Activated CD4-positive, alpha-beta T cell treated with anti-CD3 and anti-CD28 coated beads for 36 hours (primary cell): Measurements from ENCODE around the gene UQCRC2. TPM values are rescaled to one million over a fixed set of nuclear protein-coding genes. Genes with fewer than 3 reads are reported as not detected.
"Not testable (repeated sequence)": the region's sequence is repeated elsewhere in the genome, so short reads cannot be mapped to it uniquely, and the experiment has no call there.

Experiments
- ATAC-seq: fragments of 200-7000 bp; cut with Tn5 transposase; one replicate; pipeline ENCODE4 v1.10.0; 2021; ENCODE audit warnings: mild to moderate bottlenecking, moderate library complexity
- CTCF ChIA-PET: fragments of 350-600 bp; sonication (Branson Sonifier 250); formaldehyde crosslinking; loops from one replicate; lab custom pipeline; 2021; ENCODE audit warnings: antibody characterized with exemption; lab: Charles Lee
- POLR2A ChIA-PET: fragments of 350-600 bp; sonication (Branson Sonifier 250); formaldehyde crosslinking; loops from one replicate; lab custom pipeline; 2021; ENCODE audit warnings: antibody characterized with exemption, inconsistent platforms; lab: Charles Lee
- DNase-seq: peaks from one replicate; pipeline ENCODE4 v3.0.0-alpha.2; 2020
- H3K27ac Mint-ChIP-seq: one replicate; pipeline ENCODE4 v1.8.0; 2021; ENCODE audit warnings: mixed read lengths
- H3K27me3 Mint-ChIP-seq: one replicate; pipeline ENCODE4 v1.8.0; 2021; ENCODE audit warnings: mixed read lengths
- H3K36me3 Mint-ChIP-seq: one replicate; pipeline ENCODE4 v1.8.0; 2021; ENCODE audit warnings: low read depth, mixed read lengths
- H3K4me1 Mint-ChIP-seq: one replicate; pipeline ENCODE4 v1.8.0; 2021; ENCODE audit warnings: mixed read lengths
- H3K4me3 Mint-ChIP-seq: one replicate; pipeline ENCODE4 v1.8.0; 2021; ENCODE audit warnings: mild to moderate bottlenecking, moderate library complexity, mixed read lengths
- H3K9me3 Mint-ChIP-seq: one replicate; pipeline ENCODE4 v1.8.0; 2021; ENCODE audit warnings: low read depth, mixed read lengths
- intact Hi-C, 2 experiments: fragments of 100-400 bp; cut with DNase I in 1 of 2; cut with micrococcal nuclease in 1 of 2; formaldehyde crosslinking; loops; one replicate each; pipeline versions ENCODE4 v1.14.2 to v1.15.1; 2022 to 2024; cut with DNase I, micrococcal nuclease
- total RNA-seq, 2 experiments: library from RNA; stranded (reverse); gene quantifications; one replicate each; pipeline ENCODE4 v1.2.3, GENCODE V29; 2021

Gene UQCRC2
- total RNA-seq, 2 experiments from 2014 or later: 321 to 367 TPM

GRCh38 chr16:22008215-22009059 lies 55.3 kb downstream of the UQCRC2 start:
- H3K36me3 Mint-ChIP-seq: peaks cover 5% of the 10 kb centered on the region
- H3K9me3 Mint-ChIP-seq: no peaks in the 10 kb centered on the region
- H3K4me1 Mint-ChIP-seq: peaks cover 50% of the 10 kb centered on the region
- ChIA-PET POLR2A (interaction anchor here (0.6 to 0.7 kb wide), 2 partner anchors 49 to 292 kb away, joined by 3 to 5 read pairs; no protein-coding TSS in a partner anchor), CTCF (interaction anchor here (0.8 to 16.9 kb wide), 9 partner anchors 8 to 183 kb away, joined by 3 to 326 read pairs (median 7); partner anchors contain the start of genes PDZD9 and VWA3A)
- H3K27ac Mint-ChIP-seq: peak overlapping the region; percentile 61
- peak; percentile 52 for DNase-seq
- peak; percentile 33 for ATAC-seq
- no peaks in the 10 kb centered on the region for H3K27me3 Mint-ChIP-seq
- H3K4me3 Mint-ChIP-seq: peak overlapping the region; percentile 84
- intact Hi-C loops: loop anchor here (1.0 to 2.0 kb wide), 5 partner anchors 56 to 410 kb away; partner anchors contain the start of genes POLR3E (in 2 of the 2), METTL9 (in 1 of the 2) and UQCRC2 (in 1 of the 2)

- ChIA-PET CTCF (interaction anchor here (3.0 to 16.9 kb wide), 2 partner anchors 10 to 67 kb away, joined by 18 to 326 read pairs; partner anchors contain the start of gene PDZD9), POLR2A (interaction anchor here (0.5 kb wide), 1 partner anchor 48 kb away, joined by 4 read pairs; no protein-coding TSS in a partner anchor)
- H3K27ac Mint-ChIP-seq: no peak overlapping the region
- H3K4me1 Mint-ChIP-seq: peaks cover 65% of the 10 kb centered on the region
- ATAC-seq (no peak), DNase-seq (no peak)
- no peak overlapping the region for H3K4me3 Mint-ChIP-seq
- intact Hi-C loops: no loop called here
- H3K9me3 Mint-ChIP-seq: no peaks in the 10 kb centered on the region
- H3K36me3 Mint-ChIP-seq: peaks cover 6% of the 10 kb centered on the region
- no peaks in the 10 kb centered on the region for H3K27me3 Mint-ChIP-seq
Observed at GRCh38 chr16:22010902-22011301, 57.7 kb downstream of the UQCRC2 start.

DNA sequence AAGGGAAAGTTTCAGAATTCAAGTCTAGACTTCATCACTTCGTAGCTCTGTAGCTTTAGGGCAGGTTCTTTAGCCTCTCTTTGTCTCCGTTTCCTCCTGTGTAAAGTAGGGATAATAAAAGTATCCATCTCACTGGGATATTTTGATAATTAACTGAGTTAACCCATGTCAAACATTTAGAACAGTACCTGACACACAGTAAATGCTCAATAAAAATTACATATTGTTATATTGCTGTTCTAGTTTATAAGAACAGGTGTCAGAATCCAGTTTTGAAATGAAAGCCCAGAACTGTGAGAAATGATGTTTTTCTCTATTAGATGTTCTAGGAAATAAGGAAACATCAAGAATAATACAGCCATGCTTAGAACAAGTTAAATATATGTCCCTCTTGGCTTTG lies 59.1 kb downstream of the UQCRC2 start:
- Mint-ChIP-seq H3K4me1 (peaks cover 70% of the 10 kb centered on the region), H3K36me3 (peaks cover 6% of the 10 kb centered on the region), H3K9me3 (no peaks in the 10 kb centered on the region), H3K27me3 (no peaks in the 10 kb centered on the region), H3K4me3 (no peak overlapping the region), H3K27ac (no peak overlapping the region)
- POLR2A ChIA-PET: no interaction called here
- ATAC-seq (no peak), DNase-seq (no peak)
- CTCF ChIA-PET: interaction anchor here (1.0 to 16.9 kb wide), 6 partner anchors 11 to 177 kb away, joined by 3 to 326 read pairs (median 4); no protein-coding TSS in a partner anchor
- intact Hi-C loops: no loop called here

DNA sequence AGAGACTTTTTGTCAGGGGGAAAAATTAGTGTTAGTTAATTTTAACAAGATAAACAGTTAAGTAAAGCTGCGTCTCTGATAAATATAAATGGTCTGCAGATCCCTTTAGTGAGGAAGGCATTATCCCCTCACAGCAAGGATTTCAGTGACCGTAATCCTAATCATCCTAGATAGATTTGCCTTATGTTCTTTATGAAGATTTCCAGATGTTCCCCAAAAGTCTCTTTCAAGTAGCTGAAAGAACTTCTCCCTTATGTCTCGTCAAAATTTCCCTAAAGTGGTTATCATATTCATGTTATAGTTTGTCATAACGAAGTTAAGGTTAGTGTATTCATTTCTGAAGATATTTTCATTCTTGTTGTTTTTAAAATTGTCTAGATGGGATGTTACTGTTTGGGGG lies 60.3 kb downstream of the UQCRC2 start:
- POLR2A ChIA-PET: interaction anchor here (0.6 kb wide), 1 partner anchor 178 kb away, joined by 4 read pairs; no protein-coding TSS in a partner anchor
- DNase-seq: no peak
- CTCF ChIA-PET: interaction anchor here (0.7 to 16.9 kb wide), 8 partner anchors 10 to 86 kb away, joined by 3 to 326 read pairs (median 4); no protein-coding TSS in a partner anchor
- no peak overlapping the region for H3K27ac Mint-ChIP-seq
- H3K4me3 Mint-ChIP-seq: no peak overlapping the region
- peaks cover 75% of the 10 kb centered on the region for H3K4me1 Mint-ChIP-seq
- no peaks in the 10 kb centered on the region for H3K27me3 Mint-ChIP-seq
- intact Hi-C loops: no loop called here
- no peak for ATAC-seq
- no peaks in the 10 kb centered on the region for H3K9me3 Mint-ChIP-seq
- peaks cover 6% of the 10 kb centered on the region for H3K36me3 Mint-ChIP-seq

GRCh38 chr16:22014271-22014873 lies 61.2 kb downstream of the UQCRC2 start:
- no peak overlapping the region for H3K4me3 Mint-ChIP-seq
- ChIA-PET POLR2A (no interaction called here), CTCF (interaction anchor here (0.7 to 3.5 kb wide), 3 partner anchors 58 to 70 kb away, joined by 3 to 22 read pairs (median 3); no protein-coding TSS in a partner anchor)
- peaks cover 77% of the 10 kb centered on the region for H3K4me1 Mint-ChIP-seq
- no peak for ATAC-seq
- no peak for DNase-seq
- no peak overlapping the region for H3K27ac Mint-ChIP-seq
- intact Hi-C loops: no loop called here
- no peaks in the 10 kb centered on the region for H3K9me3 Mint-ChIP-seq
- no peaks in the 10 kb centered on the region for H3K27me3 Mint-ChIP-seq
- H3K36me3 Mint-ChIP-seq: peaks cover 6% of the 10 kb centered on the region

GRCh38 chr16:22016927-22017326 lies 63.8 kb downstream of the UQCRC2 start:
- DNase-seq: no peak
- Mint-ChIP-seq H3K4me3 (no peak overlapping the region), H3K27ac (no peak overlapping the region), H3K9me3 (no peaks in the 10 kb centered on the region), H3K36me3 (peaks cover 1% of the 10 kb centered on the region), H3K4me1 (peaks cover 66% of the 10 kb centered on the region), H3K27me3 (no peaks in the 10 kb centered on the region)
- intact Hi-C loops: no loop called here
- POLR2A ChIA-PET: no interaction called here
- CTCF ChIA-PET: interaction anchor here (0.8 to 3.5 kb wide), 5 partner anchors 9 to 60 kb away, joined by 3 to 22 read pairs (median 4); no protein-coding TSS in a partner anchor
- no peak for ATAC-seq

DNA sequence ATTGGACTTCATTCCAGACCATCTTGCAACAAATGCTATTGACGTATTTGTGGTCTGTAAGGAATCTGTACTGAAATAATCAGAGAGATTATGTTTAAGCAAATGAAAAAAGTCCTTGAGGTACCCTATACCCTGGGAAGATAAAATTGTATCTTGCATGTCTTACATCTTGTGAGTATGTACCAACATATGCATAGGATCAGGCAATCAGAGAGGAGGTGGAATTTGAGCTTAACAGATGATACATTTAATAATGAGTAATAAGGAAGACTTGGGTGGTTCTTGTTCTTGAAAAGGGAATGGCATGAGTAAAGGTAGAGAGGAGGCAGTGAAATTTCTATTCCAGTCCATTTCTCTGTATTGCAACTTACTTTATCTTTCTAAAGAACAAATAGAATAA lies 65.4 kb downstream of the UQCRC2 start:
- POLR2A ChIA-PET: no interaction called here
- Mint-ChIP-seq H3K36me3 (peaks cover 1% of the 10 kb centered on the region), H3K9me3 (no peaks in the 10 kb centered on the region), H3K27me3 (no peaks in the 10 kb centered on the region), H3K4me3 (no peak overlapping the region), H3K27ac (no peak overlapping the region), H3K4me1 (peaks cover 52% of the 10 kb centered on the region)
- CTCF ChIA-PET: no interaction called here
- ATAC-seq: no peak
- DNase-seq: no peak
- intact Hi-C loops: no loop called here

- ChIA-PET POLR2A (no interaction called here), CTCF (interaction anchor here (1.3 kb wide), 1 partner anchor 56 kb away, joined by 7 read pairs; no protein-coding TSS in a partner anchor)
- DNase-seq (no peak), ATAC-seq (no peak)
- intact Hi-C loops: no loop called here
- Mint-ChIP-seq H3K9me3 (no peaks in the 10 kb centered on the region), H3K36me3 (no peaks in the 10 kb centered on the region), H3K27me3 (no peaks in the 10 kb centered on the region), H3K27ac (no peak overlapping the region), H3K4me1 (peaks cover 35% of the 10 kb centered on the region), H3K4me3 (no peak overlapping the region)
Observed at GRCh38 chr16:22022151-22022550, 69.0 kb downstream of the UQCRC2 start.

- no peaks in the 10 kb centered on the region for H3K9me3 Mint-ChIP-seq
- ATAC-seq: no peak
- intact Hi-C loops: no loop called here
- no peaks in the 10 kb centered on the region for H3K36me3 Mint-ChIP-seq
- H3K4me3 Mint-ChIP-seq: no peak overlapping the region
- CTCF ChIA-PET: interaction anchor here (1.0 kb wide), 2 partner anchors 10 to 54 kb away, joined by 5 read pairs; no protein-coding TSS in a partner anchor
- POLR2A ChIA-PET: no interaction called here
- no peaks in the 10 kb centered on the region for H3K27me3 Mint-ChIP-seq
- peaks cover 34% of the 10 kb centered on the region for H3K4me1 Mint-ChIP-seq
- no peak for DNase-seq
- H3K27ac Mint-ChIP-seq: no peak overlapping the region
Observed at GRCh38 chr16:22023505-22023904, 70.3 kb downstream of the UQCRC2 start.

DNA sequence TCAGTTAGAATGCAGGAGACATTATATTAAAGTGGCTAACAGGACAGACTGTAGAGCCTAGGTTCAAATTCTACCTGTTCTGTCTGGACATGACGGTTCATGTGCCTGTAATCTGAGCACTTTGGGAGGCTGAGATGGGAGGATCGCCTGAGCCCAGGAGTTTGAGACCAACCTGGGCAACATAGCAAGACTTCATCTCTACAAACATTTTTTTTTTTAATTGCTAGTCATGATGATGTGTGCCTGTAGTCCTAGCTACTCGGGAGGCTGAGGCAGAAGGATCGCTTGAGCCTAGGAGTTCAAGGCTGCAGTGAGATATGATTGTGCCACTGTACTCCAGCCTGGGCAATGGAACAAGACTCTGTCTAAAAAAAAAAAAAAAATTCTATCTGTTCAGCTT lies 71.6 kb downstream of the UQCRC2 start:
- H3K4me1 Mint-ChIP-seq: peaks cover 28% of the 10 kb centered on the region
- H3K9me3 Mint-ChIP-seq, ATAC-seq, POLR2A ChIA-PET, H3K4me3 Mint-ChIP-seq, DNase-seq, intact Hi-C loops, H3K36me3 Mint-ChIP-seq, H3K27me3 Mint-ChIP-seq, H3K27ac Mint-ChIP-seq: not testable (repeated sequence)
- CTCF ChIA-PET: interaction anchor here (1.0 kb wide), 1 partner anchor 8 kb away, joined by 4 read pairs; no protein-coding TSS in a partner anchor

DNA sequence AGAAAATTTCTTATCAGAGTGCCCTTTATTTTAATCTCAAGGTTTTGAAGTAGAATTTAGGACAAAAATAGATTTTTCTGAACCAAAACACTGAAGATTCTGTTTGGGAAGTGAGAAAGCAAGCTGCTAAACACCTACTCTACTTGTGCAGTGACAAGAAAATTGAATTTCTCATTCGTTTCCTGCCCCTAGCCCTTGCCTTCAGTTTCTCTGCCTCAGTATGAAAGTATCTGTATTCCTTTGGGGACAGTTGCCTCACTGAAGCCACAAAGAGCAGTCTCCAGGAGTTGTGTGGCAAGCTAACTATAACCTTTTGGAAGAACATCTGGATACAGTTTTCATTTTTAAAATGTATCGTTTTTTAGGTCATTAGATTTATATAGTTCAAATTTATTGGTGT lies 74.5 kb downstream of the UQCRC2 start:
- no peaks in the 10 kb centered on the region for H3K27me3 Mint-ChIP-seq
- DNase-seq (no peak), ATAC-seq (no peak)
- intact Hi-C loops: no loop called here
- CTCF ChIA-PET: interaction anchor here (1.0 to 1.2 kb wide), 2 partner anchors 12 to 50 kb away, joined by 3 to 4 read pairs; no protein-coding TSS in a partner anchor
- peaks cover 7% of the 10 kb centered on the region for H3K36me3 Mint-ChIP-seq
- no peak overlapping the region for H3K4me3 Mint-ChIP-seq
- H3K27ac Mint-ChIP-seq: no peak overlapping the region
- peaks cover 32% of the 10 kb centered on the region for H3K4me1 Mint-ChIP-seq
- H3K9me3 Mint-ChIP-seq: no peaks in the 10 kb centered on the region
- POLR2A ChIA-PET: no interaction called here
